ENCODE measurements around the gene PIEZO2. TPM values are rescaled to one million over a fixed set of nuclear protein-coding genes. Genes with fewer than 3 reads are reported as not detected.
"Not testable (repeated sequence)": the region's sequence is repeated elsewhere in the genome, so short reads cannot be mapped to it uniquely, and the experiment has no call there.

The PIEZO2 gene
- total RNA-seq, 4 donors from 2014 or later = 2.7 to 11.7 (median 4.0) TPM

DNA sequence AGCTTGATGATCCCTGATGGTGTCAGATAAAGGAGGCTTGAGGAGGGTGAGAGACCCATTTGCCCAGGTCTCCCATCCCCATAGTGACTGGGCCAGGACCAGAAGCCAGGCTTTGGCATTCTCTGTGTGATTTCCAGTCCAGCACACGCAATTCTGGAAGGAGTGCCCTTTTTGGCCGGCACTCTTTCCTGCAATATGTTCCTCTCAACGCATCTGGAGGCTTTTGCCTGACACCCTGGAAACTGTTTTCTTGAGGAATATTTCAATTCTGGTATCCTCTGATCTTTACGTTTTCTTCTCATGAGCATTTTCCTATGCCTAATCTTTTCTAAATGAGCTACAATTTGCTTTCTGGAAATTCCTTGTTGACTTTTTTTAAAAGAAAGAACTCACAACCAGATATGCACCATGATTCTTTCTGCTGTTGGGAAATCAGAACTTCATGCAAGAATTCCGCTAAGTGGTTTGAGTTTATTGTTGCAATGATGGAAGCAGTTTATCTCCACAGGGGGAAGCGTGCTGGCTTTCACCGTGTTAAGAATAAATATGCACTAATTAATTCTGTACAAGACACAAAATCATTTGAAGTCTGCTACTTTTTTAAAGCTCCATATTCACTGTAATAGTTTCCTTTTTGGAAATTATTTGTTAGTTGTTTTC lies 479.8 kb downstream of the PIEZO2 start:
- DNase-seq (ENCODE audit: low spot score) = no peak
- TF ChIP-seq, protein P1, sequence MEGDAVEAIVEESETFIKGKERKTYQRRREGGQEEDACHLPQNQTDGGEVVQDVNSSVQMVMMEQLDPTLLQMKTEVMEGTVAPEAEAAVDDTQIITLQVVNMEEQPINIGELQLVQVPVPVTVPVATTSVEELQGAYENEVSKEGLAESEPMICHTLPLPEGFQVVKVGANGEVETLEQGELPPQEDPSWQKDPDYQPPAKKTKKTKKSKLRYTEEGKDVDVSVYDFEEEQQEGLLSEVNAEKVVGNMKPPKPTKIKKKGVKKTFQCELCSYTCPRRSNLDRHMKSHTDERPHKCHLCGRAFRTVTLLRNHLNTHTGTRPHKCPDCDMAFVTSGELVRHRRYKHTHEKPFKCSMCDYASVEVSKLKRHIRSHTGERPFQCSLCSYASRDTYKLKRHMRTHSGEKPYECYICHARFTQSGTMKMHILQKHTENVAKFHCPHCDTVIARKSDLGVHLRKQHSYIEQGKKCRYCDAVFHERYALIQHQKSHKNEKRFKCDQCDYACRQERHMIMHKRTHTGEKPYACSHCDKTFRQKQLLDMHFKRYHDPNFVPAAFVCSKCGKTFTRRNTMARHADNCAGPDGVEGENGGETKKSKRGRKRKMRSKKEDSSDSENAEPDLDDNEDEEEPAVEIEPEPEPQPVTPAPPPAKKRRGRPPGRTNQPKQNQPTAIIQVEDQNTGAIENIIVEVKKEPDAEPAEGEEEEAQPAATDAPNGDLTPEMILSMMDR (IDR thresholded peaks at IDR 0.05) = no peak
- no peak for ATAC-seq (ENCODE audit: low FRiP score)

DNA sequence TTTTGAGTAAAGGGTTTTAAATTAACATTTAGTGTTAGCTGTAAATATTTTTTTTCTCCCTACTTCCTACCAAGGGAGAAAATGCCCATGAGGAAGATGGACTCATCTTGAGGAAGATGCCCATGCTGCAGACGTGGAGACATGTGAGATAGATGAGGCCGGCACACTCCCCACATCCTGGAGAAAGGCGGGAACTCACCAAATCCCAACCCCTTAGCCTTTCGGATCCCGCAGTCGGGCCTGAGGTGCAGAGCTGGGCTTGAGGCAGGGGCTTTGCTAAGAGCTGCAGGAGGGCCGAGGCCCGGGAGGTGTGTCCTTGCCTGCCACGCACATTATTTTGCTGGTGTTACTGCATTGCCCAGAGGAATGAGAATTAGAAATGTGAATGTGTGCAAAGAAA lies 485.6 kb downstream of the PIEZO2 start:
- ATAC-seq (ENCODE audit: low FRiP score) (no peak), DNase-seq (ENCODE audit: low spot score) (no peak)
- TF ChIP-seq, protein P1 (IDR thresholded peaks at IDR 0.05) = no peak

DNA sequence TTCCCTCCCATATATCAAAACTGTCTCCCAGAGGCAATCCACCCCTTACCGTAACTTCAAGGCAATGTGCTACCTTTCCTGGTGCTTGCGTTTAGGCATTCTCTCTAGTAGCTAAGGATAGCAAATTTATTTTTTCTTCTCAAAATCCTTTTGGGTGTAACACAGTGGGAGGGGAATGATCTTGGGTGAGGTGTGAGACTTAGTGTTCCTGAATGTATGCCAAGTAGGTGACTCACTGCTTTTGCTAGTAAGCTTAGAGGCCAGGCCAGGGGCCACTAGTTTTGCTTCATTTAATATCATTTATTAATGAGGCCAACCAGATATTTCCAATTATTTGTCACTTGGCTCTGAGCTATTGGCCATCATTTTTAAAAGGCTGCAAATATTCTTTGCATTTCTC lies 488.1 kb downstream of the PIEZO2 start:
- TF ChIP-seq, protein P1 (IDR thresholded peaks at IDR 0.05) = no peak
- DNase-seq (ENCODE audit: low spot score) (no peak), ATAC-seq (ENCODE audit: low FRiP score) (peak; percentile 85)

DNA sequence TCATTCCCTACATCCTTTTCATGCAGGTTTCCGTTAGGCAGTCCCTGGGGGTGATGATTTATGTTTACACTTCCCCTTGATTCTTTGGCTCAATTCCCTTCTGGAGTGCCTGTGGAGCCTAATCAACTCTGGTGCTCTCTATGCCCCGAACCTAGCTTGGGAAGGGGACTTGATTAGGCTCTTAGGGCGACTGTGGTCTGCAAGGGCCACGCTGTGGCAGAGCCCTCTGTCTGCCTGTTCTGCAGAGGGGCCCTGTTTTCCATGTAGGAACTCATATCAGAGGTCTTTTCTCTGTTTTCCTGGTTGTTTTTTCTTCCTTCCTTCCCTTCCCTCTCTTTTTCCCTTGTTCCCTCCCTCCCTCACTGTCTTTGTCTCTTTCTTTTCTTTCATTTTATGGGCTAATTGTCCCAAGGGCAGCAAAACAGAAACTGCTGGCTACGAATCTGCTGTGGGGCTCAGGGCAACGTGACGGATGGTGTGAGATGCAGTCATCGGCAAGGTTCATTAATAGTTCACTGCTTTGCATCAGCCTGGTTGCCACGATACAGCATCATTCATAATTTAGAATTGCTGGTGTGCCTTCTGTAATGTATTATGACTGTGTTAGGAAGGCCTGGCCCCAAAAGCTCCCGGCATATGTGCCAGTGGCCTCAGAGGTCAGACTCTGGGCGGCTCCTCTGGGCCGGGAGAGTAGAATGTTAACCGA lies 489.0 kb downstream of the PIEZO2 start:
- ATAC-seq (ENCODE audit: low FRiP score) (peak; percentile 55), DNase-seq (ENCODE audit: low spot score) (no peak)
- TF ChIP-seq, protein P1 (IDR thresholded peaks at IDR 0.05) = no peak

DNA sequence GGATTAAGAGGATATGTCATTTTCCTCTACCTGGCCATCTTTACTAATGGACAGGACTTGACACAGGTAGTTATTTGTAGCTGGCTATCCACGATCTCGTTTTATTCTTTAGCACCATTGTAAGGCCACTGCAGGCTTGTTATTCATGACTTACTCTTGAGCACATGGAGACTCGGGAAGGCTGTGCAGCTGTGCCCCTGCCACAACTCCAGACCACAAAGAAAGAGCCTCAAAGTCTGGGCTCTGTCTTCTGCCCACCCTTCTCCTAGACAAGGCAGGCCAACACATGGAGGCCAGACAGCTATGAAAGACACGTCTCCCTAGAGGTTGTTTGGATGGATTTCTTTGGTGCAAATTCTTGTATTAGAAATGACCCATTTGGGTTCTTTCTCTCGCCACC lies 489.8 kb downstream of the PIEZO2 start:
- DNase-seq (ENCODE audit: low spot score) = no peak
- ATAC-seq (ENCODE audit: low FRiP score) = no peak
- TF ChIP-seq, protein P1 (IDR thresholded peaks at IDR 0.05) = no peak

DNA sequence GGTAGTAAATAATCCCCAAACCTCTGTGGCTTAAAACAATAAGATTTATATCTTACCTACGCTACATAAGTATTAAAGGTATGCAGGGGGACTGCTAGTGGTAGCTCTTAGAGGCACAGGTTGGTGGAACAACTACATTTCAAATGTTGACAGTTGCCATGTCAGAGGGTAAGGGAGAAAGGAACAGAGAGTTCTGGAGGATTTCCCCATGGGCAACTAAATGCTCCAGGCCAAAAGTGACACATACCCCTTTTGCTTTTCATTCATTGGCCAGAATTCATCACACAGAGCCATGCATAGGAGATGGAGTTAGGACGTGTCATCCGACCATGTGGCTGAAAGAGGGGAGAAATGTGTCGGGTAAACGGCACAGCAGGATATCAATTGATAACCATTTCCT lies 490.4 kb downstream of the PIEZO2 start:
- DNase-seq (ENCODE audit: low spot score) = no peak
- ATAC-seq (ENCODE audit: low FRiP score) = no peak
- TF ChIP-seq, protein P1 (IDR thresholded peaks at IDR 0.05) = no peak

DNA sequence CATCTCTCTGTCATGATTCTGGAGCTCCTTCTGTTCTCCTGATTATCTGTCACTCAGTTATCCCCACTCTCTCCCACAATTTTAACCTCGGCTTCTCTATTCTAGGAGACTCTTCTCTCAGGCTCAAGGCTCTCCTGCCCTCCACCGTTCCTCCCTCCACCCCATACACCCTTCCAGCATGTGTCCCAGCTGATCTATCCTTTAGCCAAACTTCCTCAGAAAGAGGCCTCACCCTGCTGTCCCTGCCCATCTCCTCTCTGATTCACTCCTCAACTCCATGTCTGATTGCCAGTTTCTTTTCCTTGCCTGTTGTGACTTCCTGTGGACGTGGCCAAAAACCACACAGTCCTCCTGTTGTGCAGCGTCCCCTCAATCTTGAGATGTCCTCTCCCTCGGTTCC lies 505.4 kb downstream of the PIEZO2 start:
- not testable (repeated sequence) for ATAC-seq (ENCODE audit: low FRiP score); DNase-seq (ENCODE audit: low spot score)

DNA sequence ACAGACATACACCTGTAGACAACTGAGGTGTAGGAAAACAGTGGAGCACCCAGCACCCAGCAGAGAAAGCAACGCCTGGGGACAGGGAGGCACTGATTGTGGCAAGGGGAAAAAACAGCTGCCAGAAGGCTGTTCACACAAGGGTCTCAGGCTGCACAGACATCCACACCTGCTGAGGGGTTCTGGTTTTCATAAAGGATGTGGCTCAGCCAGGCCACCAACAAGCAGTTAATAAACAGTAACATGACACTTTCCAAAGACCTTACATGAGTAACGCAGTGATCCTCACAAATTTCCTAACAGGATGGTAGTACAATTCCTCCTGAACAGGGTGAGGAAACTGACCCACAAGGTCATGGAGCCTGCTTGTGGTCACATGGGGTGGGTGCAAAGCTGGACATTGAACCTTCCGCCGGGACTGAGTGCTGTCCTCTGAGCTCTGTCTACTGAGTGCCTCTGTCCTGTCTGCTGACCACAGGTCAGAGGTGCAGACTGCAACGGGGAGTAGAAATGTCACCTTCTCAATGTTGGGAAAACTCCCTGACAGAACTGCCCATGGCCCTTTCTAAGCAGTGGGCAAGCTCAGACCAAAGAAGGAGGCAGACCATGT lies 506.3 kb downstream of the PIEZO2 start:
- not testable (repeated sequence) for DNase-seq (ENCODE audit: low spot score); ATAC-seq (ENCODE audit: low FRiP score)

DNA sequence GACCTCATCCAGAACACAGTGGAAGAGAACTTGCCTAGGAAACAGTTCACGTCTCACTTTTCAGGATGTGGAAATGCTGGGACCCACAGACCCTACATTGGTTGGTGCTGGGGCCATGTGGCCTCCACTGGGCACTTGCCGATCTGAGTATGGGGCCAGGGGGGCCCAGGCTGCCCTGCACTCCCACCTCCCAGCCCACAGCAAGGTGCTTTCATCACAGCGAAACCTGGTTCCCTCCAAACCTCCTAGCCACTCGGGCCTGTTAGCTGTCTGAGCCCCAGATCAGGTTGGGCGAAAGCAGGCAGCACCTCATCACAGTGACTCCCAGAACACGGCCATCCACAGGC lies 510.9 kb downstream of the PIEZO2 start:
- not testable (repeated sequence) for DNase-seq (ENCODE audit: low spot score); ATAC-seq (ENCODE audit: low FRiP score)

DNA sequence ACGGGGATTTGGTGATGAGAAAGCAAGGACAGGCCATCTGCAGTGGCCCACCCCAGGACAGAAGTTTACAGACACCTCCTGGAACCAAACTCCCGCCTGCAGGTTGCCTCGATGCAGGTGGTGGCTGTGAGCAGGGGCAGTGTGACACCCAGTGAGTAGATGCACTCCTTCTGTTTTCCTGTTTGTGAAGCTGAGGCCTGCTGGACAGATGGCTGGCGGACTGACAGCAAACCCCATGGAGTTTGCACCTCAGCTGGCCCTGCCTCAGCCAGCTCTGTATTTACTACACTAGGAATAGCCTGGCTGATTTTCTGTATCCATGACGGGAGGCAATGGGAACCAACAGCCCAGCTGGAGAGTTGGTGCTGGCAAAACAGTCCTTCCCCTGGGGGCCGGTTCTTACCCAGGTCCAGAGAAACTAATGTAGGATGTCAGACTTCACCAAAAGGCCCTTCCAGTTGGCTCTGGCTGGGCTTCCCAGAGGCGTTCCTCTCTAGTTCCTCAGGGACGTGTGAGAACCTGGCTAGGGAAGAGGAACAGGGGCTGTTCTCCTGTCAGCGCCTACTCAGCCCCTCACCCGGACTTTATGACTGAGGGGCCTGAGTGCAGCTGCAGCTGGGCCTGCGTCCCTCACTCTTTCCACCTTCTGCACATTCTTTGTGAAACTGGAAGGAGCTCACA lies 511.4 kb downstream of the PIEZO2 start:
- not testable (repeated sequence) for ATAC-seq (ENCODE audit: low FRiP score); DNase-seq (ENCODE audit: low spot score)

DNA sequence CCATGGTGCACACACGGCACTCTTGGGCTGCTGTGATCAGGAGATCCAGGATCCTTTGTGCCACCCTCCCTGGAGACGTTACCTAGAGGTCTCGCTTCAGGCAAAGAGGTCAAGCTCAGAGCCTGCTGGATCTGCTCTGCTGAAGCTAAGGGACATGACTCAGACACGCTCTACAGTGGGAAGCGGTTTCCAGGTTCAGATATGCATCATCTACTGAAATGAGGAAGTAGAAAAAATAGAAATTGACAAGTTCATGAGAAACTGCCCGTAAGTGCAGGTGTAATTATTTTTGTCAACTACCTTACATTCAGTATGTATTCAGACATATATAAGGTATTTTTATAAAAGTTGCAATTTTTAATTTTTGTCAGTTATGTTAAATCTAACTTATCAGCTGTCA lies 520.3 kb downstream of the PIEZO2 start:
- DNase-seq (ENCODE audit: low spot score); ATAC-seq (ENCODE audit: low FRiP score): not testable (repeated sequence)
